OCI-LY1 (cell line): Measurements from ENCODE around the gene CAMKK1.

ENCODE experiments used
- H2AFZ ChIP-seq: fragments of 200-600 bp; sonication (generic), shearing (Covaris generic); 2 replicates; pipeline ENCODE4 v1.6.0; 2014; ENCODE audit warnings: antibody characterized with exemption, mild to moderate bottlenecking, low read length
- H3F3A ChIP-seq: fragments of 200-600 bp; sonication (generic), shearing (Covaris generic); 2 replicates; pipeline ENCODE4 v1.6.0; 2014; ENCODE audit warnings: mild to moderate bottlenecking, antibody characterized with exemption, low read length, moderate library complexity; ENCODE audit not compliant: insufficient read depth
- H3K27ac ChIP-seq: fragments of 200-600 bp; sonication (generic); 2 replicates; pipeline ENCODE4 v1.5.1; 2014; ENCODE audit warnings: low read length, mixed run types, mild to moderate bottlenecking, low read depth; ENCODE audit not compliant: poor library complexity, severe bottlenecking
- H3K27me3 ChIP-seq: fragments of 200-600 bp; sonication (generic); 2 replicates; pipeline ENCODE4 v1.6.0; 2014; ENCODE audit warnings: antibody characterized with exemption, mild to moderate bottlenecking, low read length, moderate library complexity; ENCODE audit not compliant: insufficient read depth
- H3K36me3 ChIP-seq: fragments of 200-600 bp; sonication (generic); 2 replicates; pipeline ENCODE4 v1.6.1; 2014; ENCODE audit warnings: mild to moderate bottlenecking, antibody characterized with exemption, low read length, moderate library complexity, mixed read lengths; ENCODE audit not compliant: insufficient read depth
- H3K4me1 ChIP-seq: fragments of 200-600 bp; sonication (generic); 2 replicates; pipeline ENCODE4 v1.5.1; 2014; ENCODE audit warnings: mild to moderate bottlenecking, low read length, moderate library complexity; ENCODE audit not compliant: insufficient read depth, severe bottlenecking
- H3K4me2 ChIP-seq: fragments of 200-600 bp; sonication (generic), shearing (Covaris generic); 2 replicates; pipeline ENCODE4 v1.6.1; 2014; ENCODE audit warnings: low read length
- H3K4me3 ChIP-seq: fragments of 200-600 bp; sonication (generic); 2 replicates; pipeline ENCODE4 v1.5.1; 2014; ENCODE audit warnings: low read length, low read depth, mild to moderate bottlenecking, mixed read lengths; ENCODE audit not compliant: poor library complexity, severe bottlenecking
- H3K79me2 ChIP-seq: fragments of 200-600 bp; shearing (Covaris generic); 2 replicates; pipeline ENCODE4 v1.6.1; 2016; ENCODE audit warnings: mixed run types, low read length, mixed read lengths; ENCODE audit not compliant: insufficient read depth
- H3K9ac ChIP-seq: fragments of 200-600 bp; sonication (generic), shearing (Covaris generic); 2 replicates; pipeline ENCODE4 v1.6.1; 2014; ENCODE audit warnings: mild to moderate bottlenecking, low read length, mixed read lengths
- H3K9me2 ChIP-seq: fragments of 200-600 bp; sonication (generic), shearing (Covaris generic); 2 replicates; pipeline ENCODE4 v1.6.1; 2014; ENCODE audit warnings: low read depth, mild to moderate bottlenecking, low read length, mixed read lengths
- H3K9me3 ChIP-seq: fragments of 200-600 bp; shearing (Covaris generic); 2 replicates; pipeline ENCODE4 v1.6.1; 2014; ENCODE audit warnings: low read length, mixed read lengths
- H4K20me1 ChIP-seq: fragments of 200-600 bp; sonication (generic), shearing (Covaris generic); 2 replicates; pipeline ENCODE4 v1.6.0; 2016; ENCODE audit warnings: mild to moderate bottlenecking, low read length; ENCODE audit not compliant: insufficient read depth
- CTCF ChIP-seq: fragments of 200-600 bp; sonication (generic), shearing (Covaris generic); IDR thresholded peaks from 2 replicates; pipeline ENCODE4 v1.5.1; 2017; ENCODE audit warnings: mild to moderate bottlenecking, antibody characterized with exemption, low read length, moderate library complexity, mixed read lengths
- EZH2 ChIP-seq: fragments of 200-600 bp; sonication (generic), shearing (Covaris generic); IDR thresholded peaks from 2 replicates; pipeline ENCODE4 v1.8.0; 2017; ENCODE audit warnings: borderline replicate concordance, mixed run types, mild to moderate bottlenecking, antibody characterized with exemption, low read length, moderate library complexity, mixed read lengths

Gene CAMKK1

DNA sequence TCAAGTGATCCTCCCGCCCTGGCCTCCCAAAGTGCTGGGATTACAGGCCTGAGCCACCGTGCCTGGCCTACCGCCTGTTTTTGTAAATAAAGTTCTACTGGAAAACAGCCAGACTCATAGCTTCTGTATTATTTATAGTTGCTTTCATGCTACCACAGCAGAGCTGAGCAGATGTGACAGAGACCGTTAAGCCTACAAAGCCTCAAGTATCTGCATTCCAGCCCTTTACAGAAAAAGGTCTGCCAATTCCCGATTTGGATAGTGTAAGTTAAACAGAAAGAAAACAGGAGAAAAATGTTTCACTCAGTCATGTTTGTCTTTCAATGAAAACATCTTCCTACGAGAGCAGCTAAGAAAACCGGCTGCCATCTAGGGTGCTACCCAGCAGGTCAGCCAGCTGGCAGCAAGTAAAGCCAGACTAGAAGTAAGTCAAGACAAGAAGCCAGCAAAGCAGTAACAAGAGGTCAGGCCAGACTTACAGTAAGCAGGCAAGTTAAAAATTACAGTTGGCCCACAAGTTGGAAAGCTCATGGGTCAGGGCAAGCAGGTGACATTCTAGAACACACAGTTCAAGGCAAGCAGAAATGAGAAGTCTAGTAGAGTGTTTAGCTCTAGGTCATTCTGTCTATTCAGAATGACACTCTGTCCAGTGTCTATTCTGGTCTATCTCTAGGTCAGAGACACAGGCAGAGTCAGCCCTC is 64.6 kb downstream of the CAMKK1 start:
- Histone ChIP-seq H3F3A (0 out of 2 replicates have a peak, but pooled peaks cover 3% of the 10 kb centered on the region), H3K27me3 (no peaks in the 10 kb centered on the region), H3K27ac (no peak overlapping the region), H3K9me2 (no peaks in the 10 kb centered on the region), H3K4me1 (no peaks in the 10 kb centered on the region), H4K20me1 (no peaks in the 10 kb centered on the region), H3K79me2 (no peaks in the 10 kb centered on the region), H3K4me3 (no peak overlapping the region), H3K36me3 (peaks cover 66% of the 10 kb centered on the region), H3K9ac (no peak overlapping the region), H2AFZ (no peak overlapping the region), H3K4me2 (no peak overlapping the region), H3K9me3 (no peaks in the 10 kb centered on the region)
- no peak for TF ChIP-seq EZH2
- no peak for TF ChIP-seq CTCF

DNA sequence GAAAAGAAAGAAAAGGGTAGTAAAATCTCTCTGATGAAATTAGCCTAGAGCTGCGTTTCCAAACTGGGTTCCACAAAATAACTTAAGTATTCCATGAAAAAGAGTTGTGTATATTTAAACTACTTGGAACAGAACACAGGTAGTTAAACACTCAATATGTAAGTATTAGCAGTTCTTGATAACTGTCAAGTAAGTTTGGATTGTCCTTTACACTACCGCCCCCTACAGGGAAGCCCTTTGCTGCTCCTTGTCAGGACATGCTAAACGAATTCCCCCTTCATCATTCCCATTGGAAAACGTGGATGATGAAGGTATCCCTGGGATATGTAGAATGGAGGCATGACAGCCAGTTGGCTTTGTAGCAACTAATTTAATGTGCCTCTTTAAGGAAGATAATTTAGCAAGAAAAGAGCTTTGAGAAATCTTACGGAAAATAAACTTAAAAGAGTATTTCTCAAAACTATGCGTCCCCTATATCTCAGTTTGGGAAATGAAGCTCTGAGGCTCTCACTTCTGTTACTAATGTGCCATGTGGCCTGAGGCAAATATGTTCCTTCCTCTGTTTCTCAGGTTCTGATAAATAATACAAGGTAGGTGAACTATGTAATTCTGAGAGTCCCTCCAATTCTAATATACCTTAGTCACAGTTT is 65.6 kb downstream of the CAMKK1 start:
- H3K9ac ChIP-seq, result no peak overlapping the region
- H3K9me2 ChIP-seq, result no peaks in the 10 kb centered on the region
- 0 out of 2 replicates have a peak, but pooled peaks cover 3% of the 10 kb centered on the region for H3F3A ChIP-seq
- no peak overlapping the region for H2AFZ ChIP-seq
- no peaks in the 10 kb centered on the region for H3K79me2 ChIP-seq
- H3K9me3 ChIP-seq, result no peaks in the 10 kb centered on the region
- no peaks in the 10 kb centered on the region for H3K4me1 ChIP-seq
- TF ChIP-seq EZH2 (no peak), CTCF (peak; percentile 89)
- H3K4me3 ChIP-seq, result no peak overlapping the region
- no peak overlapping the region for H3K4me2 ChIP-seq
- peaks cover 70% of the 10 kb centered on the region for H3K36me3 ChIP-seq
- no peaks in the 10 kb centered on the region for H4K20me1 ChIP-seq
- H3K27ac ChIP-seq, result no peak overlapping the region
- no peaks in the 10 kb centered on the region for H3K27me3 ChIP-seq

- Histone ChIP-seq H3K9ac (no peak overlapping the region), H3K36me3 (peaks cover 80% of the 10 kb centered on the region), H3F3A (0 out of 2 replicates have a peak, but pooled peaks cover 3% of the 10 kb centered on the region), H3K9me2 (no peaks in the 10 kb centered on the region), H4K20me1 (no peaks in the 10 kb centered on the region), H3K27ac (no peak overlapping the region), H3K9me3 (no peaks in the 10 kb centered on the region), H3K4me3 (no peak overlapping the region), H2AFZ (no peak overlapping the region), H3K4me2 (no peak overlapping the region), H3K4me1 (no peaks in the 10 kb centered on the region), H3K79me2 (no peaks in the 10 kb centered on the region), H3K27me3 (no peaks in the 10 kb centered on the region)
- TF ChIP-seq EZH2 (no peak), CTCF (no peak)
Observed at GRCh38 chr17:3826191-3826590, 66.7 kb downstream of the CAMKK1 start.
